ENCODE data around the gene PRODH.
"Not testable (repeated sequence)": the region's sequence is repeated elsewhere in the genome, so short reads cannot be mapped to it uniquely, and the experiment has no call there.

The PRODH gene, protein sequence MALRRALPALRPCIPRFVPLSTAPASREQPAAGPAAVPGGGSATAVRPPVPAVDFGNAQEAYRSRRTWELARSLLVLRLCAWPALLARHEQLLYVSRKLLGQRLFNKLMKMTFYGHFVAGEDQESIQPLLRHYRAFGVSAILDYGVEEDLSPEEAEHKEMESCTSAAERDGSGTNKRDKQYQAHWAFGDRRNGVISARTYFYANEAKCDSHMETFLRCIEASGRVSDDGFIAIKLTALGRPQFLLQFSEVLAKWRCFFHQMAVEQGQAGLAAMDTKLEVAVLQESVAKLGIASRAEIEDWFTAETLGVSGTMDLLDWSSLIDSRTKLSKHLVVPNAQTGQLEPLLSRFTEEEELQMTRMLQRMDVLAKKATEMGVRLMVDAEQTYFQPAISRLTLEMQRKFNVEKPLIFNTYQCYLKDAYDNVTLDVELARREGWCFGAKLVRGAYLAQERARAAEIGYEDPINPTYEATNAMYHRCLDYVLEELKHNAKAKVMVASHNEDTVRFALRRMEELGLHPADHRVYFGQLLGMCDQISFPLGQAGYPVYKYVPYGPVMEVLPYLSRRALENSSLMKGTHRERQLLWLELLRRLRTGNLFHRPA
- total RNA-seq = 0 reads per million in 2 experiments

DNA sequence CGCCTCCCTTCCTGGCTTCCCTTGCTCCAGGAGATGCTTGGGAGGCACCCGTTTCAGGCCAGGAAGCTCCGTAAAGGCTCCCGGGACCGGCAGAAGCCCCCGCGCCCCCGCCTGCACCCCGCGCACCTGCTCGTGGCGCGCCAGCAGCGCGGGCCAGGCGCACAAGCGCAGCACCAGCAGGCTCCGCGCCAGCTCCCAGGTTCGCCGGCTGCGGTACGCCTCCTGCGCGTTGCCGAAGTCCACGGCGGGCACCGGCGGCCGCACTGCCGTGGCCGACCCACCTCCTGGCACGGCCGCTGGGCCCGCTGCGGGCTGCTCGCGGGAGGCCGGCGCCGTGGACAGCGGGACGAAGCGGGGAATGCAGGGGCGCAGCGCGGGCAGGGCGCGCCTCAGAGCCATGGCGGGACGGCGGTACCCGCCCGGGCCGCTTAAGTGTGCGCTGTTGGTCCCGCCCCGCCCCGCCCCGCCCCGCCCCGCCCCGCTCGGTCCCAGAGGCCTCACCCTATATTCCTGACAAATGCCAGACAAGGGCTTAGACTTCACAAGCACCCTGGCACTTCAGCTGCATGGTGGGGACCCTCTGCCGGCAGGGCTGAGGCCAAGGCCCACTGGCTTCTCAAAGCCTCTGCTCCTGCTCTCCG, at the start of gene PRODH:
TSS of gene PRODH (minus strand) at position 405 of the 641 bp plus-strand sequence. CDS start at position 399, 6 bp downstream.
- no peak for DNase-seq (ENCODE audit: low read depth)

DNA sequence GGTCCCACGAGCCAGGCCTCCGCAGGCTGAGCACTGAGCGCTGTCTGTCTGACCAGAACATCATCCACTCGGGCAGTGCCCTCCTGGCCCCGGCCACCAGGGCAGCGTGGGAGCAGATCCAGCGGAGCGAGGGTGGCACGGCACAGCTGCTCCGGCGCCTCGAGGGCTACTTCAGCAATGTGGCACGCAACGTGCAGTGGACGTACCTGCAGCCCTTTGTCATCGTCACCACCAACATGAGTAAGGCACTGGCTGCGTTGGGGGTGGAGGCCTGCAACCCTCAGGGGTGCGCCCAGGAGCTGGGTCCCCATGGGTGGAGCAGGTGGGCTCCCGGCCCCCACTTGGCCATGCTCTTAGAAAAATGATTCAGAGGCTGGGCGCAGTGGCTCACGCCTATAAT, 49.7 kb upstream of the PRODH start:
- no peak for DNase-seq (ENCODE audit: low read depth)

DNA sequence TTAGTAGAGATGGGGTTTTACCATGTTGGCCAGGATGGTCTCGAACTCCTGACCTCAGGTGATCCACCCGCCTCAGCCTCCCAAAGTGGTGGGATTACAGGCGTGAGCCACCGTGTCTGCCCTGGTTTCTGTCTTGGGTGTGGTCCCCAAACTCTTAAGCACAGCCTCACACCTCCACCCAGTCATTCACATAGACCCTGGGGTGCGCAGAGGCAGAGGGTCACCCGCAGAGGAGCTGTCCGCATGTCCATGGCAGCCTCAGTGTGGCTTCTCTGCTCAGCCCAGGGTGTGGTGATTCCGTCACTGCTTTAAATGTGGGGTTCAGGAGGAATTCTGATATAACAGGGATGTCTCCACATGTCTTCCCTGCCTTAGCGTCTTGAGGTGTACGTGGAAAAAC, 48.5 kb upstream of the PRODH start:
- no peak for DNase-seq (ENCODE audit: low read depth)

DNA sequence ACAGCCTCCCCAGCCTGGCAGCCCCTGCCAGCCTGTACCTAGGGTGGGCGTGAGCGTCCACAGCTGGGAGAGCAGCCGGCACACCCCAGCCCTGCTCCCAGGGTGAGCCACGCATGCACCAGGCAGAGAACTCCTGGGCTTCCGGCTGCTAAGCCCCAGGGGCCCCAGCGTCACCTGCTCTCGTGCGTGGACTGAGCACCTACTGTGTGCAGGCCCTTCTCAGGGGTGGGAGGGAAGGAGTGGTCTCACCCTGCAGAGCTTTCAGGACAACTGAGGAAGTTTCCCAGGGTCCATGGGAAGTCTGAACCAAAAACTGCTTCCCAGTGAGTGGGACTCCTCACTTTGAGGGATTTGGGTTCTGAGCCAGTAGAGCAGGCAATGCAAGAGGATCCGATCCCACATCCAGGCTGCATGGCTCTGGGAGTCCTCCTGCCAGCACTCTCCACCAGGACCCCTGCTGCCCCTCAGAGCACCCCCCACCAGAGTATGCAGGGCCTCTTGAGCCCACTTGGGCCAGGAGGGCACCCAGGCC, 47.1 kb upstream of the PRODH start:
- DNase-seq (ENCODE audit: low read depth) = no peak

DNA sequence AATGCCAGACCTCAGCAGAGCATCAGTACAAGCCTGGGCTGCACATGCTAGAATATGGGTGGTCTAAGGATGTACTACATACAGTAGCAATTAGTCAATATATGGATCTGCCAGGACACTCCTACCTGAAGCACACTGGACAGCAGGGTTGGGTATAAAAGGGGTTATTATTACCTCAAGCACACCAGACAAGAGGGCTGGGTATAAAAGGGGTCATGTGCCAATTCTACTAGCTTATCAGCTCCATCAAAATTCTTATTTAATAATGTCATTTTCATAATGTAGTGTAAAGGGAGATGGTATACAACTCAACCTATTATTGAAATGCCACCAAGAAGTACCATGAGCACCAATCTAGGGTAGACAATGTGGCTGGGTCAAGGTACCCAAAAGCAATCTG, 44.7 kb upstream of the PRODH start:
- no peak for DNase-seq (ENCODE audit: low read depth)

DNA sequence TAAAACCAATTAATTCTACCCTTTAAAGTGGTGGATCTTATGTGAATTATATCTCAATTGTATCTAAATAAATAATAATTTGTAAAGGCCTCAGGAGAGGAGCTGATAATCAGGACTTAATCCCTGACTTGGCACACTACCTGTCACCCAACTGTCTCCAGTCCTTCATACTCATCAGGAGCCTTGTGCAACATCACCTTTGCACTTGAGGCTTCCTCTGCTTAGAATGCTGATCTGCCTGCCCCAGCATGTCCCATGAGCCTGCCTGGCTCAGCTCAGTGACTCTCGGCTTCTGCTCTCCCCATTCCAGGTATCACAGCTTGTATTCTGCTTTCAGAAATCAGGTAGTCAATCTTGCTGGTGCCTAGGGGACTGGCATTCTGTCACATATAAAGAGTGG, 43.9 kb upstream of the PRODH start:
- DNase-seq (ENCODE audit: low read depth) = no peak

DNA sequence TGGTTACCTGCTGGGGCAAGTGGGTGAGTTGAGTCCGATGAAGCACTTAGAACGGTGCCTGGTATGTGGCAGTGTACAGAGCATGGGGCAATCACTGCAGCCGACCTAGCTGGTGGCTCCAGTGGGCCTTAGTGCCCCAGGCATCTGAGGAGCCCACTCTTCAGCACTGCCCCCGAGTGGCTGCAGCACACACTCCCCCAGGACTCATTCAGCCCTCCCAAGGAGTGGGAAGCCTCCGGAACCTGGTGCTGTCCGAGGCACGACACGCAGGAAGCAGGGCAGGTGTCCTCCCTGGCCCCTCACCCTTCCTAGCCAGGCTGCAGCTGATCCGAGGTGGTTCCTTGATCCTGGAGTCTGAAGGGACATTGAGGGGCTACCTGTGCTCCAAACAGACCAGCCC, 42.4 kb upstream of the PRODH start:
- no peak for DNase-seq (ENCODE audit: low read depth)

DNA sequence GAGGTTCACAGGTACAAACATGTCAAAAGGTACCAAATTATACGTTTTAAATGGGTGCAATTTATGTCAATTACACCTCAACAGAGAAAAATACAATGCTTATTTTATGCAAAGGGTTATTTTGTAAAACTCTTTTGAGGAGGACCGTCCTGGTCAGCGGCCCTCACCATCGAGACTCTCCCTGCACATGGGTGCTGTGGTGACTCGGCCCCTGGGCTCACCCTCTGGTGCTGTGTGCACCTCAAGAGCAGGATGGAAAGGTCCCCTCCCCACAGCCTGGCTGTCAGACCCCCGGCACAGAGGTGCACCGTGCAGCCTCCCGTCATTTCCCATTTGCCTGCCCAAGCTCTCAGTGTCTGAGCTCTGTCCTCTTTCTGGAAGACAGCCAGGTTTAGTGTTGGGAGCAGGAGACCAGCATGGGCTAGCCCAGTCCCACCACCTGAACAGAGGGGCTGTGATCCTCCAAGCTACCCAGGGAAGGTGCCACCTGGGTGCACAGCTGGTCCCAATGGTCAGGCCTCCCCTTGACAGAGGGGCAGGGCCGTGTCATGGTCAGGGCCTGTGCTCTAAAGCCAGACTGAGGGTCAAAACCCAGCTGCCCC, 41.8 kb upstream of the PRODH start:
- no peak for DNase-seq (ENCODE audit: low read depth)

DNA sequence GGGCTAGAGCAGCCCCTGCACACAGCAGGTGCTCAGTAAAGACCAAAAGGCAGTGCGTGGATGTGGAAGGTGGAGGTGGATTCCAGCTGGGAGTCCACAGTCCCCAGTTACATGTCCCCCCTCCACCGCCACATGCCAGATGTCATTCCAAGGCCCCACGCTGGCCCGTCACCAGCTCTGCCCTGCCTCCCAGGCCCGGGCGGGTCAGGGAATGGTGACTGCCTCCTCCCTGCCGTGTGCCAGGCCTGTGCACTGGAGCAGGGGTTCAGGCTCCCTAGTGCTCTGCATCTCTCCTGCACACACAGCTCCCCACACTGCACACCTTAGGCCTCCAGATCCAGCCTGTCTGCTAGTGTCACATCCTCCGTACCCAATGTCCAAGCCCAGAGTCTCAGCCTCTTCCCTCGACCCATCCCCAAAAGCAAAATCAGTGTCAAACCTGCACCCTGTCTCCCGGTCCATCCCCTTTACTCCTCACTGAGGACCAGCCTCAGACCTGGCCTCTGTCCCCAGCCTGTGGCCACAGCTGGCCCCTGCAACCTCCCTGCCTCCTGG, 40.2 kb upstream of the PRODH start:
- DNase-seq (ENCODE audit: low read depth) = no peak

DNA sequence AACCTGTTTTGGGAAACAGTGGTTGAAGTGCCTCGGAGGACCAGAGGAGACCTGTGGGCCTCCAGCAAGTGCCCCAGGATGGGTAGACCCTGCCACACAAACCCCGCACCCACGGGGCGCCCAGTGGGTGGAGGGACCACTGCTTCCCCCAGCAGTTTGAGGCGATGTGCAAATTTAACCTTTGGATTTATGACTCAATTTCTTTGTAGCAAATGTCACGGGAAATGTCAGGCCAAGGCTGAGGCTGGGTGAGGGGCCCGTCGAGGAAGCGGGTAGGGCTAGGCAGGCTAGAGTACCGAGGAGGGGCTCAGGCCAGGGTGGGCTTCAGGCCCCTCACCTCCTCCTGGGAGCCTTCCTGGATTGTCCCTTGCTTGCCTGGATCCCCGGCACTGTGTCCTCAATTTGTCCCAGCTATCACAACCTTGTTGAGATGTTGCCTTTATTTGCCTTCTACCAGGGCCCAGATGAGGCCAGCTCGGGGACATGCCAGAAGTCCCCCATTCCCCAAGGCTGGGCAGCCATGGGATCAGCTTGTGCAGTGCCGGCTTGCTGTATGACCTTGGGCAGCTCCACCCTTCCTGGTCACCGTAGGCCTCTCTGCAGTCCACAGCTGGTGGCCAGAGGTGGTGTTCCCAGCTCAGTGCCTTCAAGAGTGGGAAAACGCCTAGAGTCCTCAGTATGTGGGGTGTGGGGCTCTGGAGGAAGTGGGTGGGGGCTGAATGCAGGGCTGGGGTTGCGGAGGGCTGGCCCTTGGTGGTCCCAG, 39.5 kb upstream of the PRODH start:
- no peak for DNase-seq (ENCODE audit: low read depth)

DNA sequence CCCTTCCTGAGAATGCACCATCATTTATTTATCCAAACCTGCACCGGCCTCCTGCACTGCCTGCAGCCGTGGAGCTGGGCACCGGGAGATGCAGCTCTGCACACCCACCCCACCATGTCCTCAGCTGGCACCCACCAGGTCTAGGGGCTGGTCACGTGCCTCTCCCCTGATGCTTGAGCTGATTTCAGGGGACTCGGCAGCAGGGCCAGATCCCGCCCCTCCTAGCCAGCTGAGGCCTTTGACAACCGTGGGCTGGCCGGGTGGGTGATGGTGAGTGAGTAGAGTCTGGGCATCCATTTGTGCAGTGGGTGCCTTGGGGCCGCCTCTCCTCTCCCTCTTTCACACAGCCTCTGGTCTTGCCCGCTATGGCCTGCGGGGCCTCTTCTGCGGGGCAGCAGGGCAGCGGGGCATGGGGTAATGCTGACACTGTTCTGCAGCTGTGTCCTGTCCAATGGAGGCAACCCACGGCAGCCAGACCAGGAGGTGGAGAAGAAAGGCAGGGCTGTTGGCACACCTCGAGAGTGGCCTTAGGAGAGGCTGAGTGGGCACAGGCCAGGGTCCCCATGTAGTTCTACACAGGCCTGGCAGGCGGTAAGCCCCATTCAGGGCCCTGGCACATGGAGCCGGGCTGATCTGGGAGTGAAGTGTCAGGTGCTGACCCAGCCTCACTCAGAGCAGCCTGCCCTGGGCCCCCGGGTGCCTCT, 38.5 kb upstream of the PRODH start:
- DNase-seq (ENCODE audit: low read depth) = no peak

DNA sequence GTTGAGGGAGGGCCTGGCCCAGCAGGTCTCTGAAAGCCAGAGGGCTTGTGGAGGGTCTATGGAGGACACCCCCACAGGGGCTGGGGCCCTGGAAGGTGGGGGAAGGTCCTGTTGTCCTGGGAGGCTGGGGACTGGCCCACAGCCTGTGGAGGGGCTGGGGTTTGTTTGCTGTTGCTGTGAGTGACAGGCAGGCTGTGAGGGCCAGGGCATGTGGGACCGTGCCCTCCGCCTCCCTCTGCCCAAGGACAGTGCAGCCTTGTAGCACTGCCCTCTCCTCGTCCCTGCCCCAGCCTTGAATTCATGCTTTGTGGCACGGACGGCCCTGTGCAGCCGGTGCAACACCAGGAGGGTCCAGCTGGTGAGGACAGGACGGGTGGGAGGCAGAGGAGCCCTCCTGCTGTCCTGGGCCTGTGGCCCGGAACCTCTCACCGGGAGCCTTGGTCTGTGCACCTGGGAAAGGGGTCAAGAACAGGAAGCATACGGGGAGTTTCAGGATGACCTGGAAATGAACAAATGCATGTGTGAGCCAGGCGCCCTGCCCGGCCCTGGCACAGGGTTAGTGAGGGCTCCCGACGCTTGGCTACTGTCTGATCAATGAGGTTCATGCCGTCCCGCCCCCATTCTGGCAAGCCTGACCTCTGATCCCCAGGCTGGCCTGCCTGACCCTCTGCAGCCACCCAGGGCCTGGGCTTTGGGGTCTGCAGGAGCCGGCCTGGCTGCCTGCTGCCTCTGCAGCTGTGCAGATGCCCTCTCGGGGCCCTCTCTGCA, 37.4 kb upstream of the PRODH start:
- no peak for DNase-seq (ENCODE audit: low read depth)

DNA sequence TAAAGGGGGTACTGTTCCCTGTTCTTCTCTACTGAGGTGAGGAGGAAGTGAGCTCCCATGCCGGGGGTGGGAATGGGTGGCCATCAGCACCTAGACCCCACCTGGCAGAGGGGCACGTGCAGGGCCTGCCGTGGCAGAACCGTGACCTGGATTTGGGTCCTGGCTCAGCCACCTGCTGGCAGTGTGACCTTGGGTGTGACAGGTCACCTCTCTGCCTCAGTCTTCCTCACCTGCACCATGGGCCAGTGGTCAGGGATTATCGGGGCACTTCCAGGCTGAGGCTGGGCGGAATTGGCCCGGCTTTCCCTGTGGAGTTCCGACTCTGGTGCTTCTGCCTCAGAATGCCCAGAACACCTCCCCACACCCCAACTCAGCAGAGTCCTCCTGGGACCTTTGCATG, 36.5 kb upstream of the PRODH start:
- not testable (repeated sequence) for DNase-seq (ENCODE audit: low read depth)

DNA sequence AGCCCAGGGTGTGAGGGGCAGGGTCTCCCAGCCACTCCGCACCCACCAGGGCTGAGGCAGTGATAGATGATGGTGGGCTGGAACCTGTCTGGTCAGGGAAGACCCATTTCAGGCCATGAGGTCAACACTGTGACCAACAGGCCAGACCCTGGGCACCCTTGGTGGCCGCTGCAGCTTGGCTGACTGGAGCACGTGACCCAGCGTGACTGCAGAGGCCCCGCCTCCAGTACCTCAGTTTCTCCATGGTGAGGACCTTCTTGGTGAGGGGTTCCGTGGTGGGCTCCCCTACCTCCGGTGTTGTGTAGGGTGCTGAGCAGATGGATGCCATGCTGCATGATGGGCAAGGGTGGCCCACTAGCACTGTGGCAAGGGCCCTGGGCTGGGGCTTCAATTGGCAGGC, 35.9 kb upstream of the PRODH start:
- not testable (repeated sequence) for DNase-seq (ENCODE audit: low read depth)

DNA sequence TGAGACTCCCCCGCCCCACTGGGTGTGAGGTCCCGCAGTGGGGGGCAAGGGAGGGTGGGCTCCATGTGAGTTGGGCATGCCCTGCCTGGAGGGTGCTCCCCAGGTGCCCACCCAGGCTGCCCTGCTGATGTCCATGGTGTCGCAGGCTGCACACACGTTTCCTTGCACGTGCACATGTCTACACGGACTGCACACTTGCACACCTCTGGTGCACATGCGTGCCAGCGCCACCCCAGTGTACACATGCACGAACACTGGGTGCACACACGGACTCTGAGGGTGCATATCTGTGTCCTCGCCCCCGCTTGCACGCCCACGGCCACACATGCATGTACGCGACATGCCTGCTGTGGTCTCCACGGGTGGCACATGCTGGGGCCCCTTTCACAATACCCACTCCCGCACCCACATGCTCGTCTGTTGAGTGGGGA, 35.2 kb upstream of the PRODH start:
- DNase-seq (ENCODE audit: low read depth) = no peak

DNA sequence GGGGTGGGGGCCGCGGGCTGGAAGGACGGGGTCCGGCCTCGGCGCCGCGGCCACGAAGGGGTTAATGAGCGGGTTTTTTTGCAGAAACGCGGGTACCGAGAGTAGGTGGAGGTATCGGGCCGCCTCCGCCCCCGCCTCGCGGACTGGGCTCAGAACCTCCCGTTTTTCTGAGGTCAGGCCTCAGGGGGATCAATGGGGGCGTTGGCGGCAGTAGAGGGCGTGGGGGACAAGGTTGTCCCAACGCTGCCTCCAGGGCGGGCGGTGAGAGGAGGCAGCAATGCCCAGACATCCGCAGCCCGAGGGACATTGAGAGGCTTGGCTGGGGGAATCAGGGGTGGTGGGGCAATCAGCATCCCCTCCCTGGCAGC, 34.8 kb upstream of the PRODH start:
- DNase-seq (ENCODE audit: low read depth) = no peak

DNA sequence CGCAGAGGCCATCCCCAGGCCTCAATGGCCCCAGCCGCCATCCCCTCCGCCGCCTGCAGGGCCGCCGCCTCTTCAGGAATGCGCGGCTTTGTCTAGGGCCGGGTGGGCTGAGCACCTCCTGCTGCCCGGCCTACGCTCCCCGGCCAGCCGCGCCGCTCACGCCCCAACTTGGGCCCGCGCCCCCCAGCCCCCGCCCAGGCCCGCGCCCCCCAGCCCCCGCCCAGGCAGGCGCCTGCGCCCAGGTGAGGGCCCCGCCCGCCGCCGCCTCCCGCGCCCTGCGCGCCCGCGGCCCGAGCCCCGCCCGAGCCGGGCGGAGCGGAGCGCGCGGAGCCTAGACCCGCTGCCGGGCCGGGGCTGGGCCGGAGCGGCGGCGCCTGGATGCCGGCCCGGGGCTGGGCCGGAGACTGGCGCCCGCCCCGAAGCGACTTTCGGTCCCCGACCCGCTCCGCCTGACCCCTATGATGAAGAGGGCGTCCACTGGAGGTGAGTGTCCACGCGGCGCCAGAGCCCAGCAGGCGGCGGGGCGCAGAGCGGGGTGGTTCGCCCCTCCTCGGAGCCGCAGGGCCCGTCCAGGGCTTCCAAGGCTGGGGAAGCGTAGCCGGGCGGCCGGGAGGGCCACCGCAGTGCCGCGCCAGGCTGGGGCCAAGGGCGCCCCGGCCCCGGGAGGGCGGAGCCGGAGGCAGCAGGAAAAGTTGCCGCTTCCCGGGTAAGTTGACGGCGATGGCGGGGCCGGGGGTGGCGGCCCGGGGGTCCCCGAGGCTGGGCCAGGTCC, 34.3 kb upstream of the PRODH start:
- no peak for DNase-seq (ENCODE audit: low read depth)

DNA sequence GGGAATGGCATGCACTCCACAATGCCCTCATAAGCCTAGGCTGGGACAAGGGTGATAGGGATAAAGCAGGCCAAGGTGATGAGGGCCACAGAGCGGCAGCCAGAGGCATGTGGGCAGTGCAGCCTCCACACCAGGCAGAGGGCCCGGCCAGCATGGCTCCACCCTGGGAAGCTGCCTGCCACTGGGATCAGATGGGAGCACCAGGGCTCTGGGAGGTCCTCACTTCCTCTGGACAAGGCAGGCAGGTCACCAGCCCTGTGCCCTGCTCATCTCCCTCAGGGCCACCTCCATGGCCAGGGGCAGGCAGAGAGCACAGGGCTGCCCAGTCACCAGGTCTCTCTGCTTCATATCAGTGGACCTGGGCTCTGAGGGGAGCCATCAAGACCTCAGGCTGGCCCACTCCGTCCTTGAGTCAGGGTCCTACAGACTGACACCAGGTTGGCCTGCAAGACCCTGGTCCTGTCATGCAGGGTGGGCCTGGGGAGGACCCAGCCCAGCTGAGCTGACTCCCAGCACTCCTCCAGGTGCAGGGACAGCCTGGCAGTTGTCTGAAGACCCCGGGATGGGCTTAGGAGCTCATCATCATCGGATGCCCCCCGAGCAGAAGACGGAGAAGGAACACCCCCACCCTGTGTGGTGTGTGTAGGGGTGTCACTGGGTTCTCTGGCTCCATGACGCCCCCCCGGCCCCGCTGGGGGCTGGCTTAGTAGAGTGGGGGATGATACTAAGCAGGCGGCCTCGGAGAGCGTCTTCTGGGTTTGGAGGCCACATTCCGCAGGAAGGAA, 33.3 kb upstream of the PRODH start:
- DNase-seq (ENCODE audit: low read depth) = not testable (repeated sequence)

All from T follicular helper cell (primary cell).